Glomerular endothelial cell (primary cell): ENCODE data around the gene PLCH1. TPM values are rescaled to one million over a fixed set of nuclear protein-coding genes. Genes with fewer than 3 reads are reported as not detected.

Experiments used
- DNase-seq: peaks from one replicate; pipeline ENCODE4 v3.0.0-alpha.2; 2011; ENCODE audit warnings: low read depth, low spot score; ENCODE audit errors: extremely low read depth
- total RNA-seq: library from RNA; depleted of rRNA; stranded (reverse); fragments of >200 nt; gene quantifications from 2 replicates; pipeline ENCODE4 v1.2.3, GENCODE V29; 2015

PLCH1 gene
- total RNA-seq, 1 donor from 2014 or later = not detected

DNA sequence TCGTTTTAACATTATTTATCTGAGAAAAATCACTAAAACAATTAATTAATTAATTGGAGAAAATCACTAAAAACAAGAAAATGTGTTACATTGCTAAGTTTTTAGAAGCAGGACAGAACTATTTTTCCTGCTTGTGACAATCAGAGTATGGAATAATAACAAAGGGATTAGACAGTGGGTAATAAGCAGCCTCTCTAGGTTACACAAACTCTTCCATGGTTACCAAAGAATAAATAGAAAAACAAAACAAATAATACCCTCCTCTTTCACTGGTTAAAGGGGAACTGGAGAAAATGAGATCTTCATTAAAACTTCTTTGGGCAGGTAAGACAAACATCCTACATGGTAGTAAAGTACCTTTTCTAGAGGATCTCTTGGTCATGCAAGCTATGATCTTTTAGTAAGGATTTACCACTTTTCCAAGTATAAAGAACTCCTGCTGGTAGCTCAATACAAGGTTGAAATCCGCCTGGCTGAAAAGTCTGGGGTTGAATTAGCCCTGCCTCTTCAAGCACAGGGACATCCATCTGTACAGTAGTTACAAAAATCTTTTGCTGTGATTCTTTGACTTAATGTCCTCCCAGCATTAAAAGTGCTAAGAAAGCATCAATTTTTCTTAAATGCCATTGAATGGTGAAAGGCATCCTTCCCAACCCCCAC is 2.5 kb upstream of the PLCH1 start:
- no peak for DNase-seq

DNA sequence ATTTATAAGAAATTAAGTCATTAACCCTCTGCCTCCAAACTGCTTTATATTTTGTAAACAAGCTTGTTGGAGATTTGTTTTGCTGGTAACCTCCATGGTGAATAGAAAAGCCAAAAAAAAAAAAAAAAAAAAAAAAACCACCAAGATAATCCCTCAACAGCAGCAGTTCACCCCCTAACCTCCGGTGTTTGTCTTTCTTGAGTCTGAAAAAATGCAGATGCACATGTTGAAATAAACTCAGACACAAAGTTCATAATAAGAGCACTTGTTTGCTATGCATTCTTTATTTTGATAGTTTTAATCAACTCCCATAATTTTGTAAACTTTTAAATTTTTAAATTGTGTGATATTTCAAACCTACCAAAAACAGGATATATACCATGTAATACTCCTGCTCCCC is 1.8 kb upstream of the PLCH1 start:
- no peak for DNase-seq

DNA sequence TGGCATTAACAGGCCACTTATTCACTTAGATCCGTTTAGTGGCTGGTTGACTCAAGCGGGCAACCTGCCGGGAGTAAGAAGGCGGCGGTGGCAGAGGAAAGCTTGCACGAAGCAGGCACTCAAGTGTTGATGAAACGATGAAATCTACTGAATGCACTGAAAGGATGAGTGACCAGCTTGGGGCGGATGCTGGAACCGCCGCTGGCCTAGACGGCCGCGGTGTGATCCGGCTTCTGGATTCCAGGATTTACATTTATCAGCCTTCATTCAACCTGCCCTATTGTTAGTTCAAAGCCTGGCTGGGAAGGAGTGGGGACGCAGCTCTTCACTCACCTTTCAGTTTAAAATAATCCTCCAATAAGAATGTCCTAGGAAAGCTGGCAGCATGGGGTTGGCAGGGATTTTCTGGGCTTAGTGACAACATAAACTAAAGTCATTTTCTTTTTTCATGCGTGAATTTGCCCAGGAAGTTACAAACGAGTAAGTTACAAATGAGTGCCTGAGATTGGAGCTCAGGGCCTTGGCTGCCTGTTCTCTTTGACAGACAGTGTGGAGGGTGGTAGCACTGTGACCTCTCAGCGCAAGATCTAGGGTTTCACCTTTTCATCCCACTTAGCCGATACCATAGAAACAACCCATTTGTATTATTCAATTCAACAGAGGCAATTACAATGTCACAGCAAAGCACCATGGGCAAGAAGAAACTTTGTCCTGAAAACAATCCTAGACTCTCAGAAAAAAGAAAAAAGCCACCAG is 1.1 kb upstream of the PLCH1 start:
- no peak for DNase-seq

DNA sequence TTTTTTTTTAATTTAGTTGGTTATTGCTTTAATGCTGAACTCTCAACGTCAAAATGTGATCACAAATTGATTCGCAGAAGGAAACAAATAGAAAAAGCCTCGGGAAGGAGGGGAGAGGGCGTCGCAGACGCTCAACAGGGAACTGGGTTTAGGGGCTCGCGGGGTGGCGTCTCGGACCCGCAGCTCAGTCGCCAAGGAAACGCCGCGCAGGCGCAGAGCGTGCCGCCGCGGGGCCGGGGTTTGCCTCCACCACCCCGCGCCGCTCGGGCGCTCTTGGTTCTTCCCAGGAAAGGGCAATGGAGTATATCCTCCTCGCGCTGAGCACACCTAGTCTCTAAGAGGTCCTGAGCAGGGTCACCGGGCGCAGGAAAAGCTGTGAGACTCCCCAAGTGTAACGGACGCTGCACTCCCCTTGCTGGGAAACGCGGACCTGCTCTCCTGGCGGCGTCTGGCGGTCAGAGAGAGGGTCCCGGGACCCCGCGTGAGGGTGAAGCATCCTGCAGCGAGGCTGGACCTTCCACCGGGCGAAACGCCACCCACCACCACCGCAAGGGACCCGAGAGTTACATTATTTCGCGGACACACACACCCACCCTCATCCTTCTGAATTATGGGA is 753 bp downstream of the PLCH1 start:
- no peak for DNase-seq

DNA sequence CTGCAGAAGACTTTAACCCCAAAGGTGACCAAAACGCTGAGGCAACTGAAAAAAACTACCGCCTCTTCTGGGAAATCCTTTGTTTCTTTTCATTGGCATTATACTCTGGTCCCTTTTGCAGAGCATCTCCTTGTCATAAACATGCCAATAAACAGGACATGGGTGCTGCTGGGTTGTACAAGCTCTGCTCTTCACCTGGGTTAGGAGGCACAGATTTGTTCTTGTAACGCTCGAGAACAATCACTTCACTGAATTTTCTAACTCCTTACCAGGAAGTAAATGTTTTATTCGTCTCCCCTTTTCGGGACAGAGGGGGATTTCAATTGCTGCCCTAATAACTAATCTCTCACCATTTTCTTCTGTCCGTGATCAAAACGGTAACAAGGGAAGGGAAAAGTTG is 1.3 kb downstream of the PLCH1 start:
- DNase-seq = no peak

DNA sequence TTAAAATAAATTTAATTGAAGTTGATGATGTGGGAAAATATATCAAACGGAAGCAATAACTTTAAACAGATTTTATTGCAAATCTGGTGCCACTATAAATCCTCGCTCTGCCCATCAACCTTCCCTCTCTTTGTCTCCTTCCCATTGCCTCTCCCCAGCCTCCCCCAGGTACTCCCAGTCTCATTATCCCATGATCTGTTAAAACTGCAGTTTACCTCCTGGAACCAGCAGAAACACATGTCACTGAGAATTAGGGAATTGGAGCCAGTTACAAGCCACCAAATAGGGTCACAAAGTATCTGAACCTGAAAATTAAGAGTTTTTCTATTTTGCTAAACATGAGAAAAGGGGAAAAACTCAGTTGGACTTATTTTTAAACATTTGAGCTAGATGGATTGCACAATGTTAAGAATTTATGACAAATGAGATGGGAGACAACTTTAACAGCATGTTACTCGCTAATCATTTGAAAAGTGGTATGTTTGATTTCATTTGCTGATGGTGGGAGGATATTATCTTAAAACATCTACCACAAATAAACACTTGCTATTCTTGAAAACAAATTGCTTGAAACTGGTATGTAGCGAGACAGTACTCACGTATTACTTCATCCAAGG is 2.4 kb downstream of the PLCH1 start:
- no peak for DNase-seq

DNA sequence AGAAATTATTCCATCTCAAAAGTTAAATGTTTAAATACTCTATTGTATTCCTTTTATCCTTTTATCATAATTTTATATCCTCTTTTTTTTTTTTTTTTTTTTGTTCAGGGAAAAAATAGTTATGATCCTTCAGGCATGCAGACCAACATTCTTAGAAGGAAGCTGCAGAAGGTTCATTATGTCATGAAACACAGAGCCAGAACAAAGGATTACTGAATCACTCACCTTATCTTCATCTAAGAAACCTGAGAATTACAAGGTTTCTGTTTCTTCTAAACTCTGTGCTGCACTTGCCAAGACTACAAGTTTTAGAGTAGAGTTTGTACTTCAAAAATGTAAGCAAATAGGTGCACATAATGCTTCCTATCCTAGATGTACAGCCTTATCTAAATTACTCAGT is 3.3 kb downstream of the PLCH1 start:
- no peak for DNase-seq

DNA sequence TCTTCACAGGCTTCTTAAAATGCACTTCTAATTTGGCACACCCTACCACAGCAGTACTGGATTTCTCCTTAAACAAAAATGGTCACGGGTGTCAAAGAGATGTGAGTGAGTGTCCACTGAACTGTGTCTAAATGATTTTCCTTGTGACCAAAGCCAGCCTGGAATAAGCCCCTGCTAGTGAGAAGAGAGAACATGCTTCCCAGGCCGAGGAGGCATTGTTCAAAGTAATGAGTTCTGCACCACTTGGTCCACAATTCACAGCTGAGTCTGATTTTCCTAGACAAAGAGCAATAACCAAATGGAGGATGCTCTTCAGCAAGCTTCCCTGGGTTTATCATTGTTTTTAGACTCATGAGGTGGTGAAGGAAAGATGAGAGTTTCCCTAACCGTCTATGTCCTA is 3.8 kb downstream of the PLCH1 start:
- DNase-seq = no peak

DNA sequence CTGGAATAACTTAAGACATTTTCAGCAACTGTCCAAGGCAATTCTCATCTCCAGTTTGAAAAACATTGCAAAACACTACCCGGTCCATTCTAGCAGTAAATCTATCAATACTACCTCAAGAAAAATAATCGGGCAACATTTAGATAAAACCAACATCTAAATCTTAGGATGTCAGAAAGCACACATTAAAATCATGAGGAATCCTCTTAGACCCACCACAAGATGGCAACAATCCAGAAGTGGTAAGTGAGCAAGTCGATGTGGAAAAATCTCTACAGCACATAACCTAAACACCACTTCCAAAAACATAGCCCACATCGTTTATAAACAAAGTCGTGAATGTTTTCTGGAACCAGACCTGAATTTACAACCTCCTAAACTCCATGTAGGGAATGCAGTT is 5.7 kb downstream of the PLCH1 start:
- no peak for DNase-seq

DNA sequence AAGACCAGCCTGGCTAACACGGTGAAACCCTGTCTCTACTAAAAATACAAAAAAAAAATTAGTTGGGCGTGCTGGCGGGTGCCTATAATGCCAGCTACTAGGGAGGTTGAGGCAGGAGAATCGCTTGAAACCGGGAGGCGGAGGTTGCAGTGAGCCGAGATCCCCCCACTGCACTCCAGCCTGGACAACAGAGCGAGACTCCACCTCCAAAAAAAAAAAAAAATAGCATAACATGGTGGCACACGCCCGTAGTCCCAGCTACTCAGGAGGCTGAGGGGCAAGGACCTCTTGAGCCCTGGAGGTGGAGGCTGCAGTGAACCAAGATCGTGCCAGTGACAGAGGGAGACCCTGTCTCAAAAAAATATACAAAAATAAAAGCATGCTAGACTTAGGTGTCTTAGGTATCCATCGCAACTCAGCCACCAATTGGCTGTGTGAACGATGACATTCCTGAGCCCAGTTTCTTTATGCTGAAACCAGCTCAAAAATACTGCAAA is 6.2 kb downstream of the PLCH1 start:
- DNase-seq = no peak

DNA sequence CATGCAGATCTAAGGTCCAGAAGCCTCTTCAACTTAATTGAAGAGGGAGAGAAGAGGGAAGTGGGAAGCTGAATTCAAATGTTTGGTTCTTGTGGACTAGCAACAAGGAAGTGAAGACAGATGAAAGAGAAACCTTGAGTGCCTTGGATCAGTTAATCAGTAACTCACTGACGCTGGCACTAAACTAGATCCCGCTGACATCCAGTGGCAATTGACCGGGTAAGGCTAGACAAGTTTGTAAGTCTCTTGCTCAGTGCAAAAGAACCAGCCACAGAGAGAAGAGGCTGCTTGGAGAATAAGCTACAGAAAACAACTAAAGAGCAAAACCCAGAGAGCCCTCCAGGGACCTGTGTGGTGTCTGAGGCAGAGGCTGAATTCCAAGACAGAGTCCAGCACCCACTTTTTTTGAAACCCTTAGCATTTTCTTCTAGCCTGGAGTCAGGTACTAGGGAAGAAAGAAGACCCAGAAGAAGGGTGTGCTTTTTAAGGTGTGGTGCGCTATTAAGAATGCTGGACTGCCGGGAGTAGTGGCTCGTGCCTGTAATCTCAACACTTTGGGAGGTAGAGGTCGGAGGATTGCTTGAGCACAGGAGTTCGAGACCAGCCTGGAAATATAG is 6.9 kb downstream of the PLCH1 start:
- DNase-seq = no peak

DNA sequence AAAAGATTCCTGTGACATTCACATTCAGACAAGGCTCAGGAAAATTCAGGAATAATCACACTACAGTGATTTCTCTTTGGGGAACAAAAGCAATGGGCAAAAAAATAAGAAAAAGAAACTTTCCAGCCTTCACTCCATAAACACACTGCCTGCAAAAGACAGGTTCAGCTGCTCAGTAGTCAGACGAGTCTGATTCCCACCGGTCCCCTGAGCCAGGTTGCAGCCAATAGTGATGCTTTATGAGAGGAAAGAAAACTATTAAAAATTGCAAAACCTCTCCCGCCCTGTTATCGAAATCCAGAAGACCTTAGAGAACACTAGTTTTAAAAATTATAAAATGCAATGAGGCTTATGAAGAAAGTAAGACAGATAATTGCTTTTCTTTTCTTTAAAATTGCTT is 8.5 kb downstream of the PLCH1 start:
- no peak for DNase-seq

DNA sequence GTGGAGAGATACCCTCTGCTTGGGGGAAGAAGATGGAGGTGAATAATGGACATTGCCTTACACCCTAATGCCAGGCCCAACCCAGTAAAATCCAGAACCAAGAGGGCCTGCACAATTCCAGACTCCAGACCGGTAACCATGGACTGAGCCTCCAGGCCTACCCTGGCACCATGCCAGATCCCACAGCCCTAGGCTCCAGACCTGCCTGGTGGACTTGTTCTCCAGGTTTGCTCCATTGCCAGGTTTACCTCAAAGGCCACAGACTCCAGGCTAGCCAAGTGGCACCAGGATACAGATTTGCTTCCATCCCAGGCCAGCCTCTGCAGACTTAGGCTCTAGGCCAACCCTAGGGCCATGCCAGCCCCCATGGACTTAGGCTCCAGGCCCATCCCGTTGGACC is 14.0 kb downstream of the PLCH1 start:
- DNase-seq = no peak

DNA sequence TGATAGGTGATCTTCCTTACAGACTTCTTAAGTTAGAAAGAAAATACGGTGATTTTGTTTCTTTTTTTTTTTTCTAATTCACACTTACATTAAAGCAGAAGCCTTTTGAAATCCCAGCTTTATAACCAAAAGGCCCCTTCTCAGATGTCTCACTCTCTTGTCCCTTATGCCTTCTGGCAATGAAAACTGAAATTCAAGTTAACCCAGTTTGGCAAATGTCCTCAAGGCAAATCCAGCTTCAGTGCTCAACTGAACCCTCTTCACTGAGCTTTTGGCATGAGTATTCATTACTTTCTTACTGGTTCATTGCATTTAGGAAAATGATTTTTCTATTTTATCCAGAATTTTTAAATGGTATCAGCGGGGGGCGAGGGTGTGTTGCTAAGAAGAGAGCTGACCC is 17.0 kb downstream of the PLCH1 start:
- DNase-seq = no peak

DNA sequence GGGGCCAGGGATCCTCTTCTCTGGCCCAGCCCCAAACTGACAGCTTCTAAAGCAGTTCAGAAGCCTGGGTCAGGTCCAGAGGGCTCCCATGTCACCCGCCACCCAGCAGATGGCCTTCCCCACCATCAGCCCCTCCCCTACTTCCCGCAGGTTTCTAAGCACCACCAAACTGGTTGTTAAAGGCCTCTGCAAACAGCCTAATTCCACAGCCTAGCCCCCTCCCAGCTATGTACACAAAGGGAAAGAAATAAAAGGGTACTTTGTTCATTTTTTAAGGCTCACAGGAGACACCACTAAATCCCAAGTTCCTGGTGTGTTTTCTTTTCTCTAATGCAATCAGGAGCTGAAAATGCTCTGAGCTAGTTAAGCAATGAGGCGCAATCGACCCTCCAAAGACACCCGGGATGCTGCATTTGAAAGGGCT is 30.6 kb downstream of the PLCH1 start:
- no peak for DNase-seq

DNA sequence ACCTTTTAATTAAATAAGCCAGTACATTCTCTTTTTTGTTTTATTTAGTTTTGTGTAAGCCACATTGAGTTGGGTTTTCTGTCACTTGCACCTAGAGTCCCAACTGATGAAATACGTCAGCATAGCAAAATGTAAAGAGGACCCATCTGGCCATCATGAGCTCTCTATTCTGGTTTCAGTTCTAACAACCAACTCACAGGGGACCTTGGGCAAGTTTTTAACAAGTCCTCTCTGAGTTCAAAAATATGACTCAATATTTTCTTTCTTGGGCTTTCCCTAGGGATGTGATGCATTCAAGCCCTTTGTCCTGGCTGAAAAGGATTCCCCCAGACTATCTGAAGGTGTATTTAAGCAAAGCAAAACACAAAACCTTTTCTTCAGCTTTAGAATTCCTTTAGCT is 32.9 kb downstream of the PLCH1 start:
- DNase-seq = no peak

DNA sequence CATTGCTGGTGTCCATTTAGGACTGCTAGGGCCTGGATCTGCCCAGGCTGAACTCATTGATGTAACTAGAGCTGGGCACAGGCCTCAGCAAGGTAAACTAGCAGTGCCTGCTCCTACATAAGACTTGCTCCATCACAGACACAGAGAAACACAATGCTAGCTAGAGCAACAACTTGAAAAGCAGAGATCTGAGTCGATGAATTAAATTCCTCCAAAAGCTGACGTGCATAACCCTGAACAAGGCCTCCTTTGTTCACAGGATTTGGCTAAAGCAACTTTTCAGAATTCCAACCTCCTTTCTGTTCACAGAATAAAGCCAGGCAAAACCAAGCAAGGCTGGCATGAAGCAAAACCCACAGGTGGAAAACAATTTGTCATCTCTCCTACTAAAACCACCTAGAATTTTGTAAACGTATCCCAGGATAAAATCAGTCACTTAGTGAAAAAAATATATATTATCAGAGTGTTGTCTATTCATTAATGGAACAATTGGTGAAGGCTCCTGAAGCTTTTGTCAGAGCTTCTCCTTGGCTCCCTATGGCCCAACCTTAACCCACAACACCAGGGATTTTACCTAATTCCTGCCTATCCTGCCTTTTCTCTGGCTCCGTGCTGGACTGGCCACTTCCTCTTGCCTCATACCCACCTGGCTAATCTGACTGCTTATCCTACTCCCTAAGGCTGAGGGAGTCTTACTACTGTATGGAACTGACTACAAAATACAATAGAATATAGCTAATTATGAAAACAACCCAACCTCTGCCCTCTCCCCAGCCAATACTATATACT is 39.9 kb downstream of the PLCH1 start:
- no peak for DNase-seq

DNA sequence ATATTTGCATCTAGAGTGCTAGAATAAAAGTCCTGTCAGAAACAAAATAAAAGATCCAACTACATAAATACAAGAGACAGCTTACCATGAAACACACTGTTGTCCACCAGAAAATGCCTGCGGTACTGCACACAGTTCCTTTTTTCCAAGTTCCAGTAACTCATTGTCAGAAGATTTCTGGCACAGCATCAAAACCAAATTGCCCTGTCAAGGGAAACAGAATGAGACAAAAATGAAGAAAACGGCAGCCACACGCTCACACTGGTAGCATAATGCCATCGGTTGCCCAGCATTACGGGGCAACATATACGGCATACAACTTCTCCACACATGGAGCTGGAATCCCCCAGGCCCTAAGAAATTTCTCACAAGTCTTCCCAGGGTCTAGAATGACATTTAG is 40.8 kb downstream of the PLCH1 start:
- no peak for DNase-seq

DNA sequence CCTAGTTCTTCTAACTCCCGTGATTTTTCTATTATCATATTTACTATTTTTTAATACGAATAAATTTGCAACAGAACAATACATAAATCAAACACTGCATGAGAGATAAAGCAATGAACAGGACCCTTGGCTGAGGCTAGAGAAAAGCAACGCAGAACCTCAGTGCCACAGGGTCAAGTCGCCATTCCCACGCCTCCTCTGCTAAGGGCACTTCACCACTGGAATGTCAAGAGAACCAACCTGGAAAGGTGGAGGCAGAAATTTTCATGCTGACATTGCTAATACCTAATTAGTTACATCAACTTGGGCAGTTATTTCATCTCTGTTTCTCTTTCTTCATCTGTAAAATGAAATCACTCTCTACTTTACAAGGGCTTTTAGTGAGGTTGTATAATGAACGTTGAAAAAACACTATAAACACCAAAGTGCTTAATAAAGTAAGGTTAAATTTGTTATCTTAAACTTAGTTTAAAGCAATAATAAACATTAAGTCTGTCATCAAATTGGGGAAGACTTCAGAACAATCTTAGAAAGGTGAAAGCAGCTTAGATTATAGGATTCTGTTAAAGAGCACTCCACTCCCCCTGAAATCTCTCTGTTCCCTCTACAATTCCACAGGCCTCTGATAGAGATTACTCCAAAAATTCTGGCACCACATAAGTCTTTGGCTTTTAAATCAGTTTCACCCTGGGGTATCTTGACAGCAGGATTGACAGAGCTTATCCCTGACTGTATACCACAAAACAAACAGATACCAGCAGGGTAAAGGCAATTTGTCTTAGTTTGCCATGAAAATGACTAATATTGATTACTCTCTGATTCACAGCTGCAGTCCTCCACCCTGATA is 41.9 kb downstream of the PLCH1 start:
- no peak for DNase-seq
